ENCODE data around the gene RNF150.

Gene RNF150

GRCh38 chr4:141021397-141022110 lies 111.7 kb downstream of the RNF150 start:
- no peak for FAIRE-seq

DNA sequence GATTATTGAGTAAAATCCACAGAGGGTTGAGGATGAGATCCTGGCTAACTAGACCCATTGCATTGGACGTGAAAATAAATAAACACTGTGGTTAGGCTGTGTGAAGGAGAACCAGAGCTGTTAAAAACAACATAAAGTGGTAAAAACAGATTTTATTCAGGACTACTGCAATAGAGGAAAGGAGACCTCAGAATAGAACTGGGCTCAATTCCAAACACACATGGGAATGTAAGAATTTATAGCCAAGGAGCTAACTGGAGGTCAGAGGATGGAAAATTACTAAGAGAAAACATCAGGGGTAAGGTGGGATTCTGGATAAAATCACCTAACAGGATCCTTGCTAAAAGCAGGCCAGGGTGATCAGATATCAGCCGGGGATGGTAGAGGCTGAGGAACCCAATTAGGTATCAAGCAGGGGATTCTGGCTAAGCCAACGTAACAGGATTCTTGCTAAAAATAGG lies 112.4 kb downstream of the RNF150 start:
- FAIRE-seq, result no peak

DNA sequence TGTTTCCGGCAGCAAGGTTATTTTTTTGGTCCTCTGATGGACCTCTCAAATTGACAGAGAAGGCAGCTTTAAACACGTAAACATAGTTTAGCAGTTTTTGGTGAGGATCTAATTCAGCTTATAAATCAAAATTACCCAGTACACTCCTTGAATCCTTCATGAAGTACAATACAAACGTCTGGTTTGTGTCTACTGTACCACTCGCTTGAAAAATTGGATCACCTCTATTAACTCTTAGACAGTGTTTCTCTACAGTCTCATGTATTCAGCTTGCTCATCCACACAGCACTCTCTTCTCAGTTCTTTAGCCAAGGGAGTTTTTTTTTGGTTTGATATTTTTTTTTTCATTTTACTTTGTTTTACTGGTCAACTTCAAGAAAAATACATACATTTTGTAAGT lies 113.5 kb downstream of the RNF150 start:
- FAIRE-seq, result no peak

GRCh38 chr4:141016117-141016798 lies 117.0 kb downstream of the RNF150 start:
- no peak for FAIRE-seq

DNA sequence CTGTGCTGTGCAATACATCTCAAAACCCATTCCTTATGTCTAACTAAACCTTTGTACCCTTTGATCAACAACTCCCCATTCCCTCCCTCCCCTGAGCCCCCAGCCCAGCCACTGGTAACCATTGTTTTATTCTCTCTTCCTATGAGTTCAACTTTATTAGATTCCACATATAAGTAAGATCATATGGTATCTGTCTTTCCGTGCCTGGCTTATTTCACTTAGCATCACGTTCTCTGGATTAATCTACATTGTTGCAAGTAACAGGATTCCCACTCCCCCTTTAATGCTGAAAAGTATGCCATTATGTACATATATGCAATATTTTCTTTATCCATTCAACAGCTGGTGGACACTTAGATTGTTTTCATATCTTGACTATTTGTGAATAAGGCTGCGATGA lies 119.4 kb downstream of the RNF150 start:
- no peak for FAIRE-seq

- no peak for FAIRE-seq
These were observed 121.4 kb downstream of the RNF150 start for GRCh38 chr4:141011901-141012315.

DNA sequence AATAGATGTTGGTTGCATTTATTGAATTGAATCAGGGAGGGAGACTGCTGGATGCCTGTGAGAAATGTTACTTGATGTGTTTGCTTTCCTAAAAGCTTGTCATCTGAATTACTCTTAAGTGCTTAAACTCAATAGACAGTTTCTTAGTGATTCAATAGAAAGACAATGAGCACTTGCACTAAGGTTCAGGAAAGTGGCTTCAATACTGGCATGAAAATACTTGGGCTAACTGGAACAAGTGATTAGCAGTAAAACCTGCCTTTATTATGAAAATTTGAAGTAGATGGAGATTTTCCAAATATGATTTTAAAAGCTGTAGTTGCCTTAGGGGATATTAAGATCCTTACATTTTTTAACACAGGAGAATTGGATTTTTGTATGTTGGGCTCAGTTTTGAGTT lies 123.3 kb downstream of the RNF150 start:
- FAIRE-seq, result no peak

DNA sequence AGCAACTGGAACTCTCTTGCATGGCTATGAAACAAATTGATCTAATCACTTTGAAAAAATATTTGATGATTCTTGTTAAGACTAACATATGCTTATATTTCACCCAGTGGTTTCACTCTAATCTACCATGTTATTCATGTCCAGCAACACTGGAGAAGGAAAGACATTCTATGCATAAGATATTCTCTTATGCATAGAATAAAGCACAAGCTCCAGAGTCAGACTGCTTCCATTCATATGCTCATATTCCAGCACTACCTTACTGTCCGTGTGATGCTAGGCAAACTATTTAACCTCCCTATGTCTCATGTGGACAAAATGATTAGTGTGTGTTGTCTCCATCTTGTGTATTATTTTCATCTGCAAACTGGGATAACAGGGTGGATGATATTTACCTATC lies 124.1 kb downstream of the RNF150 start:
- FAIRE-seq, result no peak

DNA sequence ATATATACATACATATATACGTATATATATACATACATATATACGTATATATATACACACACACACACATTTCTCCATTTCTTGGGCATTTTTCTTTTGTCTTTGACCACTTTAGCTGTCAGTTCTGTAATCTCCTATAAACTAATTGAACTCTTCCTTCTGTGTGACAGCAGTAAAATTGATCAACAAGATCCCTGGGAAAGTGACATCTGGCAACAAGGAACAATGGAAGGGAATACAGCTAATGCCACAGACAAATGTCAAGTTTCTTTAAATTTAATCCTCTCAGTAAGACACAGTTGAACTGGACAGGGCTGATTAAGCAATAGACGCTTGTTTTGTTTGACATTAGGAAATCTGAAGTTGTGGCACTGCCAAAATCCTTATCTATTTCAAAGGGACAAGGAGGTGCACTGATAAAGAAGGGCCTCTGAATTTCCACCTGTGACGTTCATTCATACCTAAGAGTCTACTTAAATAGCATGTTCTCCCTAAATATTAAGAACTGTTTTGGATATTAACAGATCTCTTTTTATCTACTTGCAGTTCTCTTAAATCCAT lies 126.9 kb downstream of the RNF150 start:
- no peak for FAIRE-seq

DNA sequence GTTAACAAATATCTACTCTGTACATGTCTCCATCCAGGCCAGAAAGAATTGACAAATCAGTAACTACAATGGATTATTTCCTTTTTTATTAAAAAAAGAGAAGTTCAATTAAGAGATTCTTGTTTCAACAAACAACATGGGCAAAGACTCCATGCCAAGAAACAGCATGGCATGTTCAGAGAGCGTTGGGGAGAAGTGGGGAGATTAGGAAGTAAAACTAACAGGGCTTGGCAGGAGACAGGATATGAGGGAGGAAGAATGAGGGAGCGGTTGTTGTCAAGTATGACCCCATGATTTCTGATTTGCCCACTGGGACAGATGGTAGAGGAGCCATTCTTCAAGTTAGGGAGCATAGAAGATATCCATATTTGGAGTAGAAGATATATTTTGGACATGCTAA lies 128.4 kb downstream of the RNF150 start:
- FAIRE-seq, result no peak

GRCh38 chr4:141003193-141003592 lies 130.1 kb downstream of the RNF150 start:
- FAIRE-seq, result no peak

GRCh38 chr4:141002323-141002805 lies 130.9 kb downstream of the RNF150 start:
- FAIRE-seq, result no peak

GRCh38 chr4:140996766-140997165 lies 136.5 kb downstream of the RNF150 start:
- no peak for FAIRE-seq

- no peak for FAIRE-seq
These were observed 138.2 kb downstream of the RNF150 start for GRCh38 chr4:140995058-140995457.

DNA sequence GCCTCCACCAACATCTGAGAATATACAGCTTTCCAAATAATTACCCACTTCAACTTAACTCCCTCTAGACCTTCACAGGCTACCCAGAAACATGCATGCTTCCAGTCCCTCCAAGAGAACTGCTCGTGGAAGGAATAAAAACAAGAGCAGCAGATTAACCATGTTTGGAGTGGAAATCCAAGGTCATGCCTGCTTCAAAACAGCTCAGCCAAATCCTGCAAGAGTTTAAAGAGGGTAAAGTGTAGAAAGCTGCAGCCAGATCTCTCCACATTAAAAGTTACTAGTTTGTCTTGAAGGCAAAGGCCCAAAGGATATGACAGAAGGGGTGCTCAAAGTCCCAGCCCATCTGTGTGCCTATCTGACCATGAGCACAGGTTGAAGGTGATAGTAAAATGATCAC lies 139.3 kb downstream of the RNF150 start:
- no peak for FAIRE-seq

DNA sequence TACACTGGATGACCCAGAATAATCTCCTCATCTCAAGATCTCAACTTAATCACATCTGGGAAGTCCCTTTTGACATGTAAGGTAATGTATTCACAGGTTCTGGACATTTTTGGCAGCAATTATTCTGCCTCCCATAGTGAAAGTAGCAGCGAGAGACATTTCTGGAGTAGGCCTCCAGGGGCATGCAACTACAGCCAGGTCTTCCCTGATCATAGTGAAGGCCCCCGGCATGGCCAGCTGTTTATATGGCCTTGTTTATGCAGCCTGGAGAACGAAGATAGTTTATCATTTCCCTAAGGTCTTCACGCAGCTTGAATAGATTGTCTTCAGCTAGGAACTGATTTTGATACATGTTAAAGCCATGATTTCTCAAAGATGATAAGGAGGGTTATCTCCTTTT lies 139.9 kb downstream of the RNF150 start:
- no peak for FAIRE-seq

GRCh38 chr4:140989944-140990343 lies 143.3 kb downstream of the RNF150 start:
- no peak for FAIRE-seq

DNA sequence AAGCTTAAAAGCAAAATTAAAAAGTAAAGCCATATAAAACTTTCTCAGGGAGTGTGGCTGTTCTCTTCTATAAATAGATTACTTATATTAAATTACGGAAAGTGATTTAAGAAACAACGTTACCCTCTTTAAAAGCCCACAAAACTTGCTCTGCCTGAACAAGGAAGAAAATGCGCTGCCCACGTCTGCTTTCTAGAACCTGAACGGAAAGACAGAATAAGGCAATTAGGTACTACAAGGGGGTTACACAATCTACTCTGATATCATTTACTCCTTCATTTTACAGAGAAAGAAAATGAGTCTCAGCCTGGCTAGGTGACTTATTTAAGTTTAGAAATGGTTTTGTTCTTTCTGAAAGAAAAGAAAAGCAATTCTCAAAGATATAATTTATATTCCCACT lies 147.2 kb downstream of the RNF150 start:
- no peak for FAIRE-seq

GRCh38 chr4:140982613-140983340 lies 150.5 kb downstream of the RNF150 start:
- FAIRE-seq, result no peak

DNA sequence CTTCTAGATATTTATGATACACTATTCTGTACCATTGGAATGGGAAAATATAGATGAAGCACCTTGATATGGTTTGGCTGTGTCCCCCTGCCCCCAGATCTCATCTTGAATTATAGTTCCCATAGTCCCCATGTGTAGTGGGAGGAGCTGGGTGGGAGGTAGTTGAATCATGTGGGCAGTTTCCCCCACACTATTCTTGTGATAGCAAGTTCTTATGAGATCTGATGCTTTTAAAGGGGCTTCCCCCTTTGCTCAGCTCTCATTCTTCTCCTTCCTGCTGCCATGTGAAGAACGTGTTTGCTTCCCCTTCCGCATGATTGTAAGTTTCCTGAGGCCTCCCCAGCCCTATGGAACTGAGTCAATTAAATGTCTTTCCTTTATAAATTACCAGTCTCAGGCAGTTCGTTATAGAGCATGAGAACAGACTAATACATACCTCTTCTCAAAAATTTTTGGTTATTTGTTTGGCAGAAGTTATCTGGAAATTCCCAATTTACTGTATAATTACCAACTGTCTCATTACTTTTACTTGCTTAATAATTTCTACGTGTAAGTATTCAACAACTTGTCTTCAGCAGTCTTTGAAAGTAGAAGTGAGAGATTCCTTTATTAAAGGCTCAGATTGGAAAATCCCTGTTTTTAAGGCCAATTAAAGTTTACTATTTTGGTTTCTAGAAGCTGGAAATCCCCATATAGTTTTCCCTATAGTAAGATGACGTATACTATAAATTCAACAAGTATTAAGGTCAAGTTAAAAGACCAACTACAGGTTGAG lies 152.7 kb downstream of the RNF150 start:
- no peak for FAIRE-seq

DNA sequence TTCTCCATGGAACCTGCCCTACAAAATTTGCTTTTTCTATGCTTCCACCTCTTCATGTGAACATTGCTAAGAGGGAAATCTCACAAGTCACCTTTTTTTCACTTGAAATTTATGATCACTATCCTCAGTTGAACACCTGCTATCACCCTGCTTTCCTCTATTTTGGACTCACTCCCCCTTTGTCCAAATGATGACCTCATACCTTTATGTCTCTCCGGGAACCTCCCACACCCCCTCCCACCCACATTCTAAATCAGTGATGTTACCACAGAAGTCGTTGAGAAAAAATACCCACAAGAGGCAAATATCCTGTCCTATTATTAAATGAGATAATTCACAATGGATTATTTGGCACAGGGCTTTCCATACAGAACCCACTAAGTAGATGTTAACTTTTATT lies 156.5 kb downstream of the RNF150 start:
- no peak for FAIRE-seq

DNA sequence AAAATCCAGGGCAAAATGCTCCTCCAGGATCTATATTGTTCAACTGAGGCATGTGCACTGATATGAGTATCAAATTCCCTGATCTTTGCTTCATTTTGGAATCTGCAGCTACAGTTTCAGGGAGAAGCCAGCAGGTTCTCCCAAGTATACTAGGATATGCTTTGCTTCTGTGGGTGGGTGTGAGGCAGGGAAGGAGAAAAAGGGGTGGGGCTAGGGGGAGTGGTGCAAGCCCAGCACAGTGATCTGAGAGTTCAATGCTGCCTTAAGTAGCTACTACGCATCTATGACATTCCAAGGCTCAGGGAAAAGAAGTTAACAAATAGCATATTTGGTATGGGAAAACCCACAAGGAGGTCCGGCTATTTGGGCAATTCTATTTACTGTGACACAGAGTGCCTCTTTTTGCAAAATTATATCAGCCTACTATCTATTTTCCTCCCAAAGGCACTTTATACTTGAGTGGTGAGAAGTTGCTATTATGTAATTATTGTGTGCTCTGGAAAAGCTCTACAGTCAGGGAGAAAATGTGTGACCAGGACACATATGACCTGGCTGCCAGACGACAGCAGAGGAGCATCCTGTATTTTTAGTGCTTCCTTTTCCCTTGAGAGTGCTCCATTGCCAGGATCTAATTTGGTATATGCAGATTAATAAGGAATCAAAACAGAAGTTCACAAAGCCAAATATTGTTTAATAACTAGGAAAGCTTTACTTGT lies 162.0 kb downstream of the RNF150 start:
- FAIRE-seq, result no peak

Measured in A204.1 (cell line).